Measurements from ENCODE around the gene LIPG.

- no peak for TF ChIP-seq CSDC2 (CRISPR knock-in tag; IDR thresholded peaks at IDR 0.05)
- no peak for TF ChIP-seq CSRNP3 (CRISPR knock-in tag; IDR thresholded peaks at IDR 0.05)
- no peak for TF ChIP-seq ZFP3 (CRISPR knock-in tag; IDR thresholded peaks at IDR 0.05)
- TF ChIP-seq BACH2 (CRISPR knock-in tag; IDR thresholded peaks at IDR 0.05; ENCODE audit: borderline replicate concordance), result no peak
- TF ChIP-seq RARB (CRISPR knock-in tag; IDR thresholded peaks at IDR 0.05), result no peak
- TF ChIP-seq PATZ1 (CRISPR knock-in tag; IDR thresholded peaks at IDR 0.05; ENCODE audit: borderline replicate concordance), result no peak
- no peak for TF ChIP-seq ZNF8 (CRISPR knock-in tag; IDR thresholded peaks at IDR 0.05)
- no peak for TF ChIP-seq CREB5 (CRISPR knock-in tag; IDR thresholded peaks at IDR 0.05; ENCODE audit: low read depth)
Measured at GRCh38 chr18:49565612-49566011, 3.8 kb downstream of the LIPG start.

Measured in SK-N-SH treated with all-trans-retinoic acid at 6 μM for 48 hours (cell line).